HepG2 (cell line): Measurements from ENCODE around the gene ANKRD37. TPM values are rescaled to one million over a fixed set of nuclear protein-coding genes. Genes with fewer than 3 reads are reported as not detected.

Experiments used
- AFF4 ChIP-seq: sonication (generic); formaldehyde crosslinking; IDR thresholded peaks from 2 replicates; pipeline ENCODE4 v1.4.0; 2020; ENCODE audit warnings: missing genetic modification reagents
- MZF1 ChIP-seq: sonication (generic); formaldehyde crosslinking; IDR thresholded peaks from 2 replicates; pipeline ENCODE4 v1.8.1; 2023; ENCODE audit warnings: mild to moderate bottlenecking, missing genetic modification reagents, borderline replicate concordance
- PBX2 ChIP-seq: IDR thresholded peaks from 2 replicates; pipeline ENCODE4 v1.6.1; 2016; ENCODE audit warnings: control low read depth
- PTBP1 ChIP-seq: fragments of 200-400 bp; formaldehyde crosslinking; IDR thresholded peaks from 2 replicates; pipeline ENCODE4 v1.6.1; 2018; ENCODE audit warnings: low read length, low read depth; ENCODE audit not compliant: poor library complexity, severe bottlenecking
- SOX13 ChIP-seq, 3 experiments: fragments of 450-650 bp in 1 of 3; sonication (generic) in 1 of 3; formaldehyde crosslinking in 1 of 3; IDR thresholded peaks in 2 of 3; conservative IDR thresholded peaks in 1 of 3; 2 replicates each; pipeline versions ENCODE4 v1.5.0 to v1.6.1; 2016 to 2020; ENCODE audit warnings: antibody characterized with exemption in 1 of 3, mild to moderate bottlenecking in 1 of 3, missing compliant biosample characterization in 1 of 3, missing genetic modification reagents in 1 of 3, moderate library complexity in 1 of 3
- STAG1 ChIP-seq: sonication (generic); formaldehyde crosslinking; IDR thresholded peaks from 2 replicates; pipeline ENCODE4 v1.4.0; 2020; ENCODE audit warnings: missing genetic modification reagents
- TP53 ChIP-seq: sonication (generic); formaldehyde crosslinking; conservative IDR thresholded peaks from 2 replicates; pipeline ENCODE4 v1.4.0; 2020; ENCODE audit warnings: missing genetic modification reagents
- XRCC5 ChIP-seq: fragments of 200-400 bp; formaldehyde crosslinking; optimal IDR thresholded peaks from 2 replicates; pipeline ENCODE3; 2017; ENCODE audit warnings: mild to moderate bottlenecking, low read length
- ZNF207 ChIP-seq: fragments of 450-650 bp; IDR thresholded peaks from 2 replicates; pipeline ENCODE4 v1.6.1; 2016; ENCODE audit warnings: antibody characterized with exemption, borderline replicate concordance
- ZNF280D ChIP-seq: sonication (generic); formaldehyde crosslinking; IDR thresholded peaks from 2 replicates; pipeline ENCODE4 v1.5.1; 2020; ENCODE audit warnings: mild to moderate bottlenecking, missing genetic modification reagents
- ZNF547 ChIP-seq: sonication (generic); formaldehyde crosslinking; IDR thresholded peaks from 2 replicates; pipeline ENCODE4 v1.5.1; 2020; ENCODE audit warnings: mild to moderate bottlenecking, missing genetic modification reagents
- ZNF670 ChIP-seq: sonication (generic); formaldehyde crosslinking; IDR thresholded peaks from 2 replicates; pipeline ENCODE4 v1.8.0; 2022; ENCODE audit warnings: mild to moderate bottlenecking, missing genetic modification reagents, borderline replicate concordance
- ZNF883 ChIP-seq: sonication (generic); formaldehyde crosslinking; IDR thresholded peaks from 2 replicates; pipeline ENCODE4 v1.5.1; 2020; ENCODE audit warnings: mild to moderate bottlenecking, missing genetic modification reagents; ENCODE audit errors: not compliant biosample characterization
- polyA plus RNA-seq, 8 experiments: library from polyadenylated mRNA; depleted of rRNA in 3 of 8; stranded (reverse) in 7 of 8; unstranded in 1 of 8; fragments of >200 nt; fragmentation: Illumina TruSeq in 4 of 8; extraction: Trizol in 4 of 8; gene quantifications; 2 replicates each; pipeline versions ENCODE4 v1.2.1 to v1.2.3, GENCODE V29; 2011 to 2016; ENCODE audit warnings: low read depth in 4 of 8, missing spikeins in 1 of 8, mixed read lengths in 1 of 8; ENCODE audit not compliant: insufficient read depth in 1 of 8
- total RNA-seq, 5 experiments: library from RNA; depleted of rRNA; stranded (reverse); fragments of >200 nt; fragmentation: Illumina TruSeq; extraction: Trizol; gene quantifications; 2 replicates each; pipeline ENCODE4 v1.2.3, GENCODE V29; 2016; ENCODE audit warnings: low read depth in 1 of 5
- TF ChIP-seq, protein P1 (sequence below): sonication (generic); formaldehyde crosslinking; IDR thresholded peaks from 2 replicates; pipeline ENCODE4 v1.9.0; 2022; ENCODE audit warnings: low read depth, missing genetic modification reagents
- TF ChIP-seq, protein P2 (sequence below): sonication (generic); formaldehyde crosslinking; IDR thresholded peaks from 2 replicates; pipeline ENCODE4 v1.9.0; 2021; ENCODE audit warnings: missing genetic modification reagents, mild to moderate bottlenecking, borderline replicate concordance

ANKRD37 gene
- total and polyA plus RNA-seq, 2 of the 13 experiments (the other 11 are each of a cell fraction or from before 2014, with no cell fraction given), result 2.2 to 51.4 TPM

- TF ChIP-seq, protein P1, sequence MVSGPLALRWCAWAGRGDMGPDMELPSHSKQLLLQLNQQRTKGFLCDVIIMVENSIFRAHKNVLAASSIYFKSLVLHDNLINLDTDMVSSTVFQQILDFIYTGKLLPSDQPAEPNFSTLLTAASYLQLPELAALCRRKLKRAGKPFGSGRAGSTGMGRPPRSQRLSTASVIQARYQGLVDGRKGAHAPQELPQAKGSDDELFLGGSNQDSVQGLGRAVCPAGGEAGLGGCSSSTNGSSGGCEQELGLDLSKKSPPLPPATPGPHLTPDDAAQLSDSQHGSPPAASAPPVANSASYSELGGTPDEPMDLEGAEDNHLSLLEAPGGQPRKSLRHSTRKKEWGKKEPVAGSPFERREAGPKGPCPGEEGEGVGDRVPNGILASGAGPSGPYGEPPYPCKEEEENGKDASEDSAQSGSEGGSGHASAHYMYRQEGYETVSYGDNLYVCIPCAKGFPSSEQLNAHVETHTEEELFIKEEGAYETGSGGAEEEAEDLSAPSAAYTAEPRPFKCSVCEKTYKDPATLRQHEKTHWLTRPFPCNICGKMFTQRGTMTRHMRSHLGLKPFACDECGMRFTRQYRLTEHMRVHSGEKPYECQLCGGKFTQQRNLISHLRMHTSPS (CRISPR knock-in tag), result 0 out of 2 replicates have a peak, but pooled peaks have one; percentile 25
- TF ChIP-seq PBX2 (CRISPR knock-in tag), result no peak
- TF ChIP-seq ZNF547 (CRISPR knock-in tag), result peak; percentile 96
- peak; percentile 56 for TF ChIP-seq PTBP1
- peak; percentile 9 for TF ChIP-seq XRCC5
- no peak for TF ChIP-seq ZNF207
- 0 out of 2 replicates have a peak, but pooled peaks have one; percentile 27 for TF ChIP-seq AFF4 (CRISPR knock-in tag)
- TF ChIP-seq TP53 (CRISPR knock-in tag), result peak; percentile 85; the same call in 1 of the 2 replicates
- TF ChIP-seq STAG1, result peak; percentile 27
- peak; percentile 77; the same call in 1 of the 2 replicates for TF ChIP-seq MZF1 (CRISPR knock-in tag)
- TF ChIP-seq, protein P2, sequence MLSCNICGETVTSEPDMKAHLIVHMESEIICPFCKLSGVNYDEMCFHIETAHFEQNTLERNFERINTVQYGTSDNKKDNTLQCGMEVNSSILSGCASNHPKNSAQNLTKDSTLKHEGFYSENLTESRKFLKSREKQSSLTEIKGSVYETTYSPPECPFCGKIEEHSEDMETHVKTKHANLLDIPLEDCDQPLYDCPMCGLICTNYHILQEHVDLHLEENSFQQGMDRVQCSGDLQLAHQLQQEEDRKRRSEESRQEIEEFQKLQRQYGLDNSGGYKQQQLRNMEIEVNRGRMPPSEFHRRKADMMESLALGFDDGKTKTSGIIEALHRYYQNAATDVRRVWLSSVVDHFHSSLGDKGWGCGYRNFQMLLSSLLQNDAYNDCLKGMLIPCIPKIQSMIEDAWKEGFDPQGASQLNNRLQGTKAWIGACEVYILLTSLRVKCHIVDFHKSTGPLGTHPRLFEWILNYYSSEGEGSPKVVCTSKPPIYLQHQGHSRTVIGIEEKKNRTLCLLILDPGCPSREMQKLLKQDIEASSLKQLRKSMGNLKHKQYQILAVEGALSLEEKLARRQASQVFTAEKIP, result no peak
- TF ChIP-seq ZNF883, result peak; percentile 93
- TF ChIP-seq SOX13 (IDR thresholded peaks at IDR 0.05), result no peak
- TF ChIP-seq SOX13 (CRISPR knock-in tag; conservative IDR thresholded peaks at IDR 0.05 in 1 of 2, IDR thresholded peaks at IDR 0.05 in 1 of 2), result peak in 1 of 2 experiments; percentile 25; a peak in 1 of 4 replicates
- TF ChIP-seq ZNF670 (CRISPR knock-in tag), result 0 out of 2 replicates have a peak, but pooled peaks have one; percentile 3
- peak; percentile 75 for TF ChIP-seq ZNF280D (CRISPR knock-in tag)
These were observed 501 bp upstream of the ANKRD37 start (continued) for GRCh38 chr4:185395956-185396723.
